ENCODE data around the gene PSMD2.

DNA sequence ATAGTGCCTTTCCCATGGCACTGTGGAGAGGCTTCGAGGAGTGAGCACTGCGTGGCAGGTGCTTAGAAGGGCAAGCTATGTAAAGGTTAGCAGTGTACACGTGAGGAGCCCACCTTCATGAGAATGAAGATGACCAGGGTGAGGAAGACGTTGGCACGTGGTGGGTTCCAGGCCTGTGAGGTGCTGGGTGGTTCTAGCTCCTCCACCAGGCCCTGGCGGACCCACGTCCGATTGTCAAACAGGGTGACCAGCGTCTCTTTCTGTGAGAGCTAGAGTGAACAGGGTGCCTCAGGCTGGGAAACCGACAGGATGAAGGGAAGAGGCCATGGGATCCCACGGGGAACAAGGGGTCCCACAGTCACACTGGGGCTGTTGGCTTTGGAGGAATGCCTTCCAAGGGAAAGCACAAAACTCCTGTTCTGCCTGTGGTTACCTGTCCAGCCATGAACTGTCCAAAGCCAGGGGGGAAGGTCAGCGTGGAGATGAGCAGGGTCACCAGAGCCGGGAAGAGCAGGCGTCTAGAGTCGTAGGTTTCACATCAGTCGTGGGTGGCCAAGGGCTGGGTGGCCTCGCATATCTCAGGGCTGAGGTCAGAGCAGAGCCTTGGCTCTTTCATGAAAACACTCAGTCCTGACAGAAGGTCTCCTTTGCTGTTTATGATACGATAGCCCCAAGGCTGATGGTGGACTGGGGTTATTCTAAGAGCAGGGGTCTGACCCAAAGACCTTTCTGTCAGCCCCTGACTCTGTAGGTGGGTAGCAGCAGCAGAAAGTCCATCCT, 56.4 kb downstream of the PSMD2 start:
- no peak for TF ChIP-seq CTCF (IDR thresholded peaks at IDR 0.05)
- TF ChIP-seq POLR2A (IDR thresholded peaks at IDR 0.05), result no peak
